ENCODE results near the gene GRIN2D.
"Not testable (repeated sequence)": the region's sequence is repeated elsewhere in the genome, so short reads cannot be mapped to it uniquely, and the experiment has no call there.

Gene GRIN2D

GRCh38 chr19:48393559-48394330 lies at the start of gene GRIN2D:
GRIN2D (plus strand) TSS chr19:48393668; CDS start chr19:48398393, 4,725 bp downstream.
- no peak for DNase-seq

GRCh38 chr19:48344892-48345291 lies 48.6 kb upstream of the GRIN2D start:
- DNase-seq, result no peak

GRCh38 chr19:48346191-48346590 lies 47.3 kb upstream of the GRIN2D start:
- peak; percentile 51 for DNase-seq

- DNase-seq, result no peak
These were observed 45.4 kb upstream of the GRIN2D start for GRCh38 chr19:48348045-48348444.

GRCh38 chr19:48348737-48349136 lies 44.7 kb upstream of the GRIN2D start:
- no peak for DNase-seq

- no peak for DNase-seq
These were observed 42.6 kb upstream of the GRIN2D start for GRCh38 chr19:48350856-48351255.

- DNase-seq, result no peak
These were observed 42.1 kb upstream of the GRIN2D start for GRCh38 chr19:48351341-48351752.

- DNase-seq, result no peak
These were observed 39.8 kb upstream of the GRIN2D start for GRCh38 chr19:48353677-48354076.

- no peak for DNase-seq
These were observed 39.0 kb upstream of the GRIN2D start for GRCh38 chr19:48354332-48354992.

GRCh38 chr19:48355365-48355954 lies 38.0 kb upstream of the GRIN2D start:
- no peak for DNase-seq

GRCh38 chr19:48359123-48359522 lies 34.3 kb upstream of the GRIN2D start:
- DNase-seq, result no peak

GRCh38 chr19:48361912-48362311 lies 31.6 kb upstream of the GRIN2D start:
- DNase-seq, result no peak

- DNase-seq, result peak; percentile 99
These were observed 30.6 kb upstream of the GRIN2D start for GRCh38 chr19:48362716-48363499.

GRCh38 chr19:48363500-48363809 lies 30.0 kb upstream of the GRIN2D start:
- peak; percentile 7 for DNase-seq

GRCh38 chr19:48363810-48364597 lies 29.5 kb upstream of the GRIN2D start, which contains the start of the genes SYNGR4 and TMEM143:
SYNGR4 (plus strand) TSS chr19:48364367; CDS start chr19:48365843, 1,476 bp downstream.
TMEM143 (minus strand) TSS chr19:48363940; CDS start chr19:48363920, 20 bp downstream.
- peak; percentile 98 for DNase-seq

GRCh38 chr19:48364598-48365348 lies 28.7 kb upstream of the GRIN2D start:
- no peak for DNase-seq

- DNase-seq, result no peak
These were observed 27.9 kb upstream of the GRIN2D start for GRCh38 chr19:48365602-48366001.

GRCh38 chr19:48367855-48368254 lies 25.6 kb upstream of the GRIN2D start:
- no peak for DNase-seq

- no peak for DNase-seq
These were observed 24.5 kb upstream of the GRIN2D start for GRCh38 chr19:48368936-48369335.

GRCh38 chr19:48370955-48371354 lies 22.5 kb upstream of the GRIN2D start:
- DNase-seq, result no peak

GRCh38 chr19:48371367-48371766 lies 22.1 kb upstream of the GRIN2D start:
- no peak for DNase-seq

- DNase-seq, result not testable (repeated sequence)
These were observed 21.7 kb upstream of the GRIN2D start for GRCh38 chr19:48371771-48372170.

Measured in NCI-H226 (cell line).